Measurements from ENCODE around the gene GSE1. TPM values are rescaled to one million over a fixed set of nuclear protein-coding genes. Genes with fewer than 3 reads are reported as not detected.

Gene GSE1
- total RNA-seq, 1 experiment from 2014 or later: 1.9 TPM

- no peak for DNase-seq
- H3K79me2 ChIP-seq (ENCODE audit: low read length): no peaks in the 10 kb centered on the region
- H4K20me1 ChIP-seq (ENCODE audit: insufficient read depth, low read depth, low read length): peaks cover 4% of the 10 kb centered on the region; the same call in 1 of the 2 replicates
- 0 out of 2 replicates have a peak, but pooled peaks cover 3% of the 10 kb centered on the region for H3K9me3 ChIP-seq (ENCODE audit: low read length)
- no peak overlapping the region for H3K27ac ChIP-seq (ENCODE audit: low read length)
- no peak overlapping the region for H3K4me2 ChIP-seq (ENCODE audit: low read depth, low read length, poor library complexity, severe bottlenecking)
- no peak overlapping the region for H2AFZ ChIP-seq (ENCODE audit: low read length)
- no peaks in the 10 kb centered on the region for H3K9me2 ChIP-seq (replicated peaks; ENCODE audit: insufficient read depth, low read length)
- H3K27me3 ChIP-seq (ENCODE audit: low read length): no peaks in the 10 kb centered on the region
- H3K9ac ChIP-seq (ENCODE audit: low read length): no peak overlapping the region
- H3K36me3 ChIP-seq (ENCODE audit: insufficient read depth, low read length): no peaks in the 10 kb centered on the region
- no peaks in the 10 kb centered on the region; the same call in 1 of the 2 replicates for H3K4me1 ChIP-seq (ENCODE audit: low read length)
- H3K4me3 ChIP-seq (ENCODE audit: low read length): no peak overlapping the region
Observed at GRCh38 chr16:85631802-85632393, 18.8 kb downstream of the GSE1 start.

GRCh38 chr16:85632709-85633437 is 19.8 kb downstream of the GSE1 start:
- Histone ChIP-seq H4K20me1 (ENCODE audit: insufficient read depth, low read depth, low read length) (peaks cover 4% of the 10 kb centered on the region; the same call in 1 of the 2 replicates), H2AFZ (ENCODE audit: low read length) (no peak overlapping the region)

GRCh38 chr16:85633438-85633743 is 20.3 kb downstream of the GSE1 start:
- H3K9me2 ChIP-seq (replicated peaks; ENCODE audit: insufficient read depth, low read length): no peaks in the 10 kb centered on the region
- H4K20me1 ChIP-seq (ENCODE audit: insufficient read depth, low read depth, low read length): peaks cover 4% of the 10 kb centered on the region; the same call in 1 of the 2 replicates
- no peak overlapping the region for H3K4me3 ChIP-seq (ENCODE audit: low read length)
- H3K4me2 ChIP-seq (ENCODE audit: low read depth, low read length, poor library complexity, severe bottlenecking): no peak overlapping the region
- H3K27ac ChIP-seq (ENCODE audit: low read length): no peak overlapping the region
- no peaks in the 10 kb centered on the region for H3K79me2 ChIP-seq (ENCODE audit: low read length)
- H3K9ac ChIP-seq (ENCODE audit: low read length): no peak overlapping the region
- no peak overlapping the region for H2AFZ ChIP-seq (ENCODE audit: low read length)
- H3K27me3 ChIP-seq (ENCODE audit: low read length): no peaks in the 10 kb centered on the region
- no peaks in the 10 kb centered on the region for H3K36me3 ChIP-seq (ENCODE audit: insufficient read depth, low read length)
- no peaks in the 10 kb centered on the region for H3K4me1 ChIP-seq (ENCODE audit: low read length)
- DNase-seq: no peak
- 0 out of 2 replicates have a peak, but pooled peaks cover 3% of the 10 kb centered on the region for H3K9me3 ChIP-seq (ENCODE audit: low read length)

More at GRCh38 chr16:85632709-85633437, 19.8 kb downstream of the GSE1 start:
- Histone ChIP-seq H3K9ac (ENCODE audit: low read length) (no peak overlapping the region), H3K27ac (ENCODE audit: low read length) (no peak overlapping the region), H3K9me2 (replicated peaks; ENCODE audit: insufficient read depth, low read length) (no peaks in the 10 kb centered on the region), H3K27me3 (ENCODE audit: low read length) (no peaks in the 10 kb centered on the region), H3K79me2 (ENCODE audit: low read length) (no peaks in the 10 kb centered on the region), H3K4me2 (ENCODE audit: low read depth, low read length, poor library complexity, severe bottlenecking) (no peak overlapping the region), H3K4me1 (ENCODE audit: low read length) (no peaks in the 10 kb centered on the region; the same call in 1 of the 2 replicates), H3K4me3 (ENCODE audit: low read length) (no peak overlapping the region), H3K9me3 (ENCODE audit: low read length) (0 out of 2 replicates have a peak, but pooled peaks cover 3% of the 10 kb centered on the region), H3K36me3 (ENCODE audit: insufficient read depth, low read length) (no peaks in the 10 kb centered on the region)
- no peak for DNase-seq

- H3K27ac ChIP-seq (ENCODE audit: low read length): no peak overlapping the region
- H3K9me2 ChIP-seq (replicated peaks; ENCODE audit: insufficient read depth, low read length): no peaks in the 10 kb centered on the region
- H2AFZ ChIP-seq (ENCODE audit: low read length): no peak overlapping the region
- 0 out of 2 replicates have a peak, but pooled peaks cover 3% of the 10 kb centered on the region for H3K9me3 ChIP-seq (ENCODE audit: low read length)
- no peak for DNase-seq
- H3K4me1 ChIP-seq (ENCODE audit: low read length): no peaks in the 10 kb centered on the region
- no peak overlapping the region for H3K4me3 ChIP-seq (ENCODE audit: low read length)
- no peak overlapping the region for H3K4me2 ChIP-seq (ENCODE audit: low read depth, low read length, poor library complexity, severe bottlenecking)
- H3K36me3 ChIP-seq (ENCODE audit: insufficient read depth, low read length): no peaks in the 10 kb centered on the region
- no peak overlapping the region for H3K9ac ChIP-seq (ENCODE audit: low read length)
- no peaks in the 10 kb centered on the region for H3K27me3 ChIP-seq (ENCODE audit: low read length)
- H4K20me1 ChIP-seq (ENCODE audit: insufficient read depth, low read depth, low read length): peaks cover 4% of the 10 kb centered on the region; the same call in 1 of the 2 replicates
- no peaks in the 10 kb centered on the region for H3K79me2 ChIP-seq (ENCODE audit: low read length)
Observed at GRCh38 chr16:85633888-85634287, 20.8 kb downstream of the GSE1 start.

GRCh38 chr16:85634747-85635544 is 21.8 kb downstream of the GSE1 start:
- Histone ChIP-seq H3K4me3 (ENCODE audit: low read length) (no peak overlapping the region), H3K27ac (ENCODE audit: low read length) (no peak overlapping the region), H3K9me2 (replicated peaks; ENCODE audit: insufficient read depth, low read length) (no peaks in the 10 kb centered on the region), H3K9ac (ENCODE audit: low read length) (no peak overlapping the region), H3K27me3 (ENCODE audit: low read length) (no peaks in the 10 kb centered on the region), H3K79me2 (ENCODE audit: low read length) (no peaks in the 10 kb centered on the region), H3K4me1 (ENCODE audit: low read length) (no peaks in the 10 kb centered on the region), H2AFZ (ENCODE audit: low read length) (no peak overlapping the region), H3K36me3 (ENCODE audit: insufficient read depth, low read length) (no peaks in the 10 kb centered on the region), H4K20me1 (ENCODE audit: insufficient read depth, low read depth, low read length) (peaks cover 4% of the 10 kb centered on the region; the same call in 1 of the 2 replicates), H3K9me3 (ENCODE audit: low read length) (no peaks in the 10 kb centered on the region), H3K4me2 (ENCODE audit: low read depth, low read length, poor library complexity, severe bottlenecking) (no peak overlapping the region)
- DNase-seq: peak; percentile 67

GRCh38 chr16:85635545-85636140 is 22.5 kb downstream of the GSE1 start:
- Histone ChIP-seq H3K27ac (ENCODE audit: low read length) (no peak overlapping the region), H3K4me2 (ENCODE audit: low read depth, low read length, poor library complexity, severe bottlenecking) (no peak overlapping the region), H3K79me2 (ENCODE audit: low read length) (no peaks in the 10 kb centered on the region), H3K9ac (ENCODE audit: low read length) (no peak overlapping the region), H3K9me3 (ENCODE audit: low read length) (no peaks in the 10 kb centered on the region), H4K20me1 (ENCODE audit: insufficient read depth, low read depth, low read length) (peaks cover 4% of the 10 kb centered on the region; the same call in 1 of the 2 replicates), H3K27me3 (ENCODE audit: low read length) (no peaks in the 10 kb centered on the region), H2AFZ (ENCODE audit: low read length) (no peak overlapping the region), H3K36me3 (ENCODE audit: insufficient read depth, low read length) (no peaks in the 10 kb centered on the region), H3K4me3 (ENCODE audit: low read length) (no peak overlapping the region), H3K4me1 (ENCODE audit: low read length) (no peaks in the 10 kb centered on the region), H3K9me2 (replicated peaks; ENCODE audit: insufficient read depth, low read length) (no peaks in the 10 kb centered on the region)
- no peak for DNase-seq

- no peak overlapping the region for H3K4me2 ChIP-seq (ENCODE audit: low read depth, low read length, poor library complexity, severe bottlenecking)
- peaks cover 4% of the 10 kb centered on the region; the same call in 1 of the 2 replicates for H4K20me1 ChIP-seq (ENCODE audit: insufficient read depth, low read depth, low read length)
Observed at GRCh38 chr16:85636234-85636812, 23.2 kb downstream of the GSE1 start.

More at GRCh38 chr16:85636234-85636812, 23.2 kb downstream of the GSE1 start:
- Histone ChIP-seq H3K79me2 (ENCODE audit: low read length) (no peaks in the 10 kb centered on the region), H3K9me3 (ENCODE audit: low read length) (no peaks in the 10 kb centered on the region), H3K9ac (ENCODE audit: low read length) (no peak overlapping the region), H3K36me3 (ENCODE audit: insufficient read depth, low read length) (no peaks in the 10 kb centered on the region), H2AFZ (ENCODE audit: low read length) (no peak overlapping the region), H3K4me3 (ENCODE audit: low read length) (no peak overlapping the region), H3K4me1 (ENCODE audit: low read length) (no peaks in the 10 kb centered on the region), H3K27ac (ENCODE audit: low read length) (no peak overlapping the region), H3K27me3 (ENCODE audit: low read length) (no peaks in the 10 kb centered on the region), H3K9me2 (replicated peaks; ENCODE audit: insufficient read depth, low read length) (no peaks in the 10 kb centered on the region)
- DNase-seq: no peak

All from Karpas-422 (cell line).